Esophagus muscularis mucosa (tissue), 4 donors: ENCODE data around the gene LENG1. TPM values are rescaled to one million over a fixed set of nuclear protein-coding genes. Genes with fewer than 3 reads are reported as not detected.

ENCODE experiments used
- DNase-seq: peaks from one replicate; pipeline ENCODE4 v3.0.0-alpha.2; 2017; ENCODE audit errors: extremely low spot score
- H3K27ac ChIP-seq, 4 donors: fragments of 200-600 bp; sonication (generic); replicated peaks in 1 of 4; 1 replicate in 3 of 4; 2 replicates in 1 of 4; pipeline ENCODE4 v1.5.1; 2016 to 2019; ENCODE audit warnings: mild to moderate bottlenecking in 1 of 4
- H3K27me3 ChIP-seq, 4 donors: fragments of 200-600 bp; sonication (generic); one replicate each; pipeline versions ENCODE4 v1.5.1 to v1.6.0; 2016 to 2019
- H3K36me3 ChIP-seq, 4 donors: fragments of 200-600 bp; sonication (generic); one replicate each; pipeline ENCODE4 v1.5.1; 2016 to 2019
- H3K4me1 ChIP-seq, 4 donors: fragments of 200-600 bp; sonication (generic); one replicate each; pipeline ENCODE4 v1.5.1; 2016 to 2019
- H3K4me3 ChIP-seq, 4 donors: fragments of 200-600 bp; sonication (generic); 1 replicate in 2 of 4; 2 replicates in 2 of 4; pipeline ENCODE4 v1.5.1; 2016 to 2019; ENCODE audit warnings: mild to moderate bottlenecking in 4 of 4, moderate library complexity in 1 of 4
- H3K9me3 ChIP-seq, 4 donors: fragments of 200-600 bp; sonication (generic); 1 replicate in 3 of 4; 2 replicates in 1 of 4; pipeline ENCODE4 v1.5.1; 2016 to 2019
- CTCF ChIP-seq, 3 experiments: fragments of 200-600 bp in 2 of 3; fragments of 450-650 bp in 1 of 3; sonication (generic) in 2 of 3; IDR thresholded peaks; one replicate each; pipeline ENCODE4 v1.5.1; 2017 to 2019; ENCODE audit warnings: antibody characterized with exemption in 3 of 3, mild to moderate bottlenecking in 2 of 3, moderate library complexity in 1 of 3
- EP300 ChIP-seq: sonication (generic); formaldehyde crosslinking; IDR thresholded peaks from one replicate; pipeline ENCODE4 v1.6.1; 2017; ENCODE audit warnings: antibody characterized with exemption
- POLR2A ChIP-seq: fragments of 450-650 bp; IDR thresholded peaks from one replicate; pipeline ENCODE4 v1.6.1; 2017; ENCODE audit warnings: antibody characterized with exemption, moderate library complexity, mild to moderate bottlenecking, low read depth
- POLR2AphosphoS5 ChIP-seq, 2 donors: sonication (generic); formaldehyde crosslinking; IDR thresholded peaks; one replicate each; pipeline ENCODE4 v1.6.1; 2017; ENCODE audit warnings: antibody characterized with exemption in 2 of 2
- WGBS: methylation state at CpG from one replicate; pipeline ENCODE4 v1.1.5; 2018; 5-methylcytosine and 5-hydroxymethylcytosine counted together
- intact Hi-C: fragments of 100-400 bp; cut with DNase I; formaldehyde crosslinking; loops from one replicate; pipeline ENCODE4 v1.15.1; 2023
- total RNA-seq, 4 donors: library from RNA; depleted of rRNA; stranded (reverse); fragments of >200 nt; gene quantifications; one replicate each; pipeline versions ENCODE4 v1.1.0 to v1.2.1, GENCODE V29; 2016

Gene LENG1
- total RNA-seq, 4 donors from 2014 or later: 10.0 to 12.7 (median 11.5) TPM

DNA sequence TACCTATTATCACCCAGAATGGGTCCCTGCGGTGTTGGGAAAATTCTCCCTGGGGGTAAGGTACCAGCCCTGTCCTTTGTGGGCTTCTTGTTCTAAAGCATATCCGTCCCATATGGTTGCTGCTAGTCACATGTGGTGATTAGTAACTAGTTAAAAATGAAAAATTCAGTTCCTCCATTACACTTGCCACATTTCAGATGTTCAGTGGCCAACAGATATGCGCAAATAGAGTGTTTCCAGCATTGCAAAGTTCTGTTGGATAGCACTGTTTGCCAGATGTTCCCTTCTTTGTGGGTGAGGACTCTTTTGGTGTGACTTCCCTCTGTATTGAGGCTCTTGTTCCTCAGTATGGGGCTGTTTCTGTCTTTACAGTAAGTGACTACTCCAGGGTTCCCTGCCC, 18.2 kb downstream of the LENG1 start:
- intact Hi-C loops: no loop called here
- H3K36me3 ChIP-seq: peaks cover 40 to 67% (median 58%) of the 10 kb centered on the region in 4 donors
- peaks cover 21 to 54% (median 43%) of the 10 kb centered on the region in 4 donors for H3K4me1 ChIP-seq
- no peaks in the 10 kb centered on the region for H3K27me3 ChIP-seq
- H3K4me3 ChIP-seq: no peak overlapping the region
- DNase-seq: no peak
- TF ChIP-seq EP300 (no peak), POLR2A (no peak), POLR2AphosphoS5 (IDR thresholded peaks at IDR 0.05) (no peak), CTCF (IDR thresholded peaks at IDR 0.05) (no peak)
- no peak overlapping the region for H3K27ac ChIP-seq
- 93% methylated on average over 3 of the region's 3 CpGs for WGBS
- H3K9me3 ChIP-seq: no peaks in the 10 kb centered on the region

DNA sequence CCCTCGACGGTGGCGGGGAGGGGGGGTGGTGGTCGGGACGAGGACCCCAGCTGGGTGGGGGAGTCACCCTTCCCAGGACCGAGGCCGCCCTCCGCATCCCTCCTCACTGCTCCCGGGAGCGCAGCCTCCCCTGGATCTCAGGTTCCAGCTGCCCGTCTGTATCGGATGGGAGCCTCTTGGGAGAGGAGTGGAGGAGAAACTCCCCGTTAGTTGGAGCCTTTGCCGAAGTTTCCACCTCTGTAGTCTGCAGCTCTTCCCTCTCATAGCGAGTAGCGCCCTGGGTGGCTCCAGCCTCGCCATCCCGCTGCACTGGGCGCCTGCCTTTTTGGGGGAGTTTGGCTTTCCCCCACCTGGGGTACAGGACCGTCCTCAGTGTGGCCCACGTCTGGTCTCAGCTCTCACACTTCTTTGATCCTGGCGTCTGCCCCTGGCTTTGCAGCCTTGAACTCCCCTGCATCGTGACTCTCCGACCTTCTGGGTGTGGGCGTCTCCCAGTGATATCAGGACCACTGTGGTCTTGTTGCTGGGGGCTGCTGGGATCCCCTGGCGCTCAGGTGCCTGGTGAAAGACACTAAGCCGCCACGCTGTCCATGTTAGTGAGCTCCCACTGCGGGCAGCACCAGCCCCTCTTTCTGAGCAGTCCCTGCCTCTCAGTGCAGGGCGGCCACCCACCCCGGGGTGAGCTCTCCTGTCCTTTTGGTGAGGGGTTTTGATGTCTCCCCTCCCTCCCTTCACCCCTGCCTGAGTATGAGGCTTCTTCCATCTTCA, 20.8 kb downstream of the LENG1 start:
- peak overlapping the region; percentile 94 to 98 (median 97) for H3K27ac ChIP-seq
- intact Hi-C loops: no loop called here
- H3K4me1 ChIP-seq: peaks cover 28 to 56% (median 48%) of the 10 kb centered on the region in 4 donors
- no peaks in the 10 kb centered on the region for H3K9me3 ChIP-seq
- H3K4me3 ChIP-seq: peak overlapping the region; percentile 93 to 100 (median 98)
- TF ChIP-seq CTCF (IDR thresholded peaks at IDR 0.05): no peak
- no peak for TF ChIP-seq POLR2A
- TF ChIP-seq EP300: no peak
- TF ChIP-seq POLR2AphosphoS5 (IDR thresholded peaks at IDR 0.05): no peak
- no peaks in the 10 kb centered on the region for H3K27me3 ChIP-seq
- DNase-seq: no peak
- 22% methylated on average over 9 of the region's 31 CpGs for WGBS
- H3K36me3 ChIP-seq: peaks cover 14 to 40% (median 31%) of the 10 kb centered on the region in 4 donors

GRCh38 chr19:54137699-54138488, 21.6 kb downstream of the LENG1 start, which contains the start of gene CNOT3:
Gene CNOT3, plus strand, starts transcription at chr19:54137762. Its CDS starts 5,217 bp downstream, at chr19:54142979.
- intact Hi-C loops: no loop called here
- peaks cover 6 to 36% (median 25%) of the 10 kb centered on the region in 4 donors for H3K36me3 ChIP-seq
- H3K27me3 ChIP-seq: no peaks in the 10 kb centered on the region
- 1% methylated on average over 13 of the region's 103 CpGs for WGBS
- H3K9me3 ChIP-seq: no peaks in the 10 kb centered on the region
- DNase-seq: no peak
- TF ChIP-seq POLR2A (peak; percentile 73), POLR2AphosphoS5 (IDR thresholded peaks at IDR 0.05) (peak; percentile 93 to 94), CTCF (IDR thresholded peaks at IDR 0.05) (peak in 1 of 3 experiments; percentile 6), EP300 (no peak)
- peak within 1 kb of the TSS; percentile 93 to 100 (median 98) for H3K4me3 ChIP-seq
- peaks cover 28 to 56% (median 48%) of the 10 kb centered on the region in 4 donors for H3K4me1 ChIP-seq
- H3K27ac ChIP-seq: peak within 1 kb of the TSS; percentile 94 to 98 (median 97)

DNA sequence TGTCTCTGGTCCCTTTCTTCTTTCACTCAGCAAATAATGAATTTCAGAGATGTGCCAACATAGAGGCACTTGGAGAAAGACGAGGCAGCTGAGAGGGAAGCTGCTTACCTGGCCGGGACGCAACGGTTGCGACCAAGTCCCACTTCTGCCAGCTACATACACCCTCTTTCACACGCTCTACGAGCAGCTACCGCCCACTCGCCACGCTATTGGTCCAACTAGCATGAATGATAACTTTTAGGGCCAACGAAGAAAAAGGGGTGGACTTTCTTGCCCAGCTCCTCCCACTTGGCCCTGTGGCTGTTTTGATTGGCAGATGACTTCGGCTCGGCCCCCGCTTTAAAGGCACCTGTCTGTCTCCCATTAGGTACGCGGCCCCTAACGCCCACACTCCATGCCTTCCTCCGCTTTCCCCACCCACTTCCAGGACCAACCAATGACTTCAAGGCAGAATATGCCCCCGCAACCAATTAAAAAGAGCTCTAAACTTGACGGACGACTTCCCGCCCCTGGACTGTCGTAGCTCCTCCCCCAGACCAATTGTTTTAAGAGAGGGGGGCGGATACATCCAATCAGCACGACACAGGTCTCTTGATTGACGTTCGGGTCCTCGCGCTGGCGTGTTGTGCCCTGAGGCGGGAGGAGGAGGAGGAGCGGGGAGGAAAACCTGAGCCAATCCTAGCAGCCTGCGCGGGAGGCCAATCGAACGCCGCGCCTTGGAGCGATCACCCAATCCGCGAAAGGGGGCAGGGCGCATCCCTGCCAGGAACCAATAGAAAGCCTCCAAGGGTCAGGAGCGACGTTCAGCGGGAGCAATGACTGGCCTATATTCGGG, 22.4 kb downstream of the LENG1 start:
- H3K4me3 ChIP-seq: peak overlapping the region; percentile 93 to 100 (median 98)
- DNase-seq: peak; percentile 100
- under 1% methylated on average over 32 of the region's 46 CpGs for WGBS
- peaks cover 28 to 55% (median 48%) of the 10 kb centered on the region in 4 donors for H3K4me1 ChIP-seq
- peak overlapping the region; percentile 94 to 98 (median 97) for H3K27ac ChIP-seq
- intact Hi-C loops: no loop called here
- no peaks in the 10 kb centered on the region for H3K27me3 ChIP-seq
- TF ChIP-seq POLR2AphosphoS5 (IDR thresholded peaks at IDR 0.05): peak in 1 of 2 donors; percentile 5
- peak in 1 of 3 experiments; percentile 40 for TF ChIP-seq CTCF (IDR thresholded peaks at IDR 0.05)
- TF ChIP-seq POLR2A: no peak
- no peak for TF ChIP-seq EP300
- H3K36me3 ChIP-seq: peaks cover 0 to 36% (median 25%) of the 10 kb centered on the region in 4 donors
- H3K9me3 ChIP-seq: no peaks in the 10 kb centered on the region
